22Rv1 (cell line): ENCODE data around the gene SCFD2.

ENCODE experiments used
- H3K27ac ChIP-seq: fragments of 450-650 bp; 2 replicates; pipeline ENCODE4 v1.5.1; 2017
- CTCF ChIP-seq: fragments of 450-650 bp; IDR thresholded peaks from 2 replicates; pipeline ENCODE4 v1.5.1; 2017; ENCODE audit warnings: mild to moderate bottlenecking
- ZFX ChIP-seq: fragments of 450-650 bp; IDR thresholded peaks from 2 replicates; pipeline ENCODE4 v1.6.1; 2017; ENCODE audit warnings: antibody characterized with exemption, borderline replicate concordance

Gene SCFD2

GRCh38 chr4:52850406-52851124, 515.3 kb downstream of the SCFD2 start:
- no peak overlapping the region for H3K27ac ChIP-seq

GRCh38 chr4:52848254-52848653, 517.6 kb downstream of the SCFD2 start:
- TF ChIP-seq CTCF (no peak), ZFX (no peak)
- H3K27ac ChIP-seq, result peak overlapping the region; percentile 76

More at GRCh38 chr4:52850406-52851124, 515.3 kb downstream of the SCFD2 start:
- TF ChIP-seq CTCF (no peak), ZFX (no peak)

GRCh38 chr4:52846502-52846901, 519.4 kb downstream of the SCFD2 start:
- H3K27ac ChIP-seq, result no peak overlapping the region
- TF ChIP-seq CTCF, result no peak
- no peak for TF ChIP-seq ZFX

DNA sequence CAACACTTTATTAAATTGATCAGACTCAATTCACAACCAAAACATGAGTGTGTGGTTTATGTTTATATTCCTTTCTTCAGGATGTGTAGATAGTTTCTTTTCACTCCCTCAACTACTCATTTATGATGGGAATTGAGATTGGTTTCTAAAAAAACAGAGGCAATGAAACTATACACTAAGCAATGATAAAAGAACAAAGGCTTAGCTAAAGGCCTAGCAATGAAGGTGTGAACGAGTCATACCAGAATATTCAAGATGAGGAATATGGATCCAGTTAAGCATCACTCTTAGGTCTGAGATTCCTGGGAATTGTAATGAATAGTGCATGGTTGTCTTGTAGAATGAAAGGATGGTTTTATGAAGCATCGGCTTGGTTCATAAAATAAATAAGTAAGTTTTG, 521.3 kb downstream of the SCFD2 start:
- no peak overlapping the region for H3K27ac ChIP-seq
- TF ChIP-seq CTCF, result no peak
- no peak for TF ChIP-seq ZFX

DNA sequence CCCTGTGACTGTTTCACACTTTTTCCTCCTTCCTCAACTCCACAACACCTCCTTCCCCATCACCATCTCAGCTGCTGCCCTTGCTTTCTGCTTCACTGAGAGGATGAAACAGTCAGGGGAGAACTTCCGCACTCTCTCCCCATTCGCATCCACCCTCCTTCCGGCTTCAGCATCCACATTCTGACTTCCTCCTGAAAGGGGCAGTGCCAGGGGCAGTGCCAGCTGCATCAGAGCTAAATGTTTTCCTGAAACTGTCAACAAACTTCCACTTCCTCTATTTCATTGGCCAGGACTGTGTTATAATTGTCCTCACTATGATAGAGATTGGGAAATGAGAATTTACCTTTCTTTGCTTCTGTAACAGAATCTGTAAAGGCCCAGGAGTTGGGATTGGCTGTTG, 521.9 kb downstream of the SCFD2 start:
- no peak overlapping the region for H3K27ac ChIP-seq

GRCh38 chr4:52843351-52843750, 522.5 kb downstream of the SCFD2 start:
- H3K27ac ChIP-seq, result no peak overlapping the region
- TF ChIP-seq ZFX (no peak), CTCF (no peak)

More for the DNA sequence above, 521.9 kb downstream of the SCFD2 start:
- TF ChIP-seq CTCF, result no peak
- TF ChIP-seq ZFX, result no peak

DNA sequence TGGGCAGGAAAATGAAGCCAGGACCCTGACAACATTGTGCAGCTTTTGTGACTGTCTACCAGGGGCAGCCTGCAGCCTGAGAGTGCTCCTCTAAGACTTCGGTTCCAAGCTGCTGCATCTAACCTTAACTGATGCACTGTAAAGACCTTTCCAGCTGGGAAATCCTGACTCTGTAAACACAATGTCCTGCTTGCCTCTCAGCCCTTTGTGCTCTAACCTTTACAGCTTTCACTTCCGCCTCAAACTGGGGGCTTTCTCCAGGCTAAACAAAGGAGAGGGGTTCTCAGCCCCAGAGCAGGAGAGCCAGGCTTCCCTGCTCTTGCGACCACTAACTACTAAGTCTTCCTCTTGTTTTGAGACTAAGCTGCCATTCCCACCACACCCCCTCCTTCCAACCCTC, 523.1 kb downstream of the SCFD2 start:
- no peak for TF ChIP-seq ZFX
- no peak for TF ChIP-seq CTCF
- no peak overlapping the region for H3K27ac ChIP-seq
